IMR-90 (cell line): ENCODE measurements around the gene CDKN3. TPM values are rescaled to one million over a fixed set of nuclear protein-coding genes. Genes with fewer than 3 reads are reported as not detected.

Experiments
- ATAC-seq: fragments of 200-7000 bp; cut with Tn5 transposase; 2 replicates; pipeline ENCODE4 v1.9.1; 2020; ENCODE audit warnings: low read depth, mild to moderate bottlenecking, moderate library complexity
- BruUV-seq: library from RNA; stranded (reverse); fragments of 400-500 nt; replicated peaks from 2 replicates; lab custom pipeline; 2021; lab: Mats Ljungman, UMichigan
- CTCF ChIA-PET: fragments of 300-600 bp; formaldehyde crosslinking; extraction: SDS; loops from one replicate; lab custom pipeline; 2021; ENCODE audit warnings: antibody characterized with exemption; lab: Yijun Ruan, JAX
- POLR2A ChIA-PET: fragments of 300-600 bp; sonication (Branson Sonifier 250); formaldehyde crosslinking; loops from one replicate; lab custom pipeline; 2022; ENCODE audit warnings: antibody characterized with exemption; ENCODE audit not compliant: unreplicated experiment; lab: Charles Lee
- DNase-seq: peaks from one replicate; pipeline ENCODE4 v3.0.0; 2013
- H2AFZ ChIP-seq: replicated peaks from 2 replicates; pipeline ENCODE3; 2013; ENCODE audit warnings: low read length, mild to moderate bottlenecking; ENCODE audit not compliant: poor library complexity
- H2AK5ac ChIP-seq: 2 replicates; pipeline ENCODE4 v1.6.1; 2013; ENCODE audit warnings: low read depth, low read length, inconsistent platforms
- H2AK9ac ChIP-seq: replicated peaks from 2 replicates; pipeline ENCODE3; 2013; ENCODE audit warnings: mild to moderate bottlenecking, low read depth, low read length, moderate library complexity; ENCODE audit not compliant: poor library complexity
- H2BK120ac ChIP-seq: 2 replicates; pipeline ENCODE4 v1.6.1; 2013; ENCODE audit warnings: low read depth, low read length, inconsistent platforms
- H2BK15ac ChIP-seq: 3 replicates; pipeline ENCODE4 v1.6.1; 2013; ENCODE audit warnings: low read depth, low read length, inconsistent platforms
- H2BK20ac ChIP-seq: 2 replicates; pipeline ENCODE4 v1.6.1; 2013; ENCODE audit warnings: low read depth, mild to moderate bottlenecking, inconsistent platforms, low read length, moderate library complexity
- H2BK5ac ChIP-seq: 2 replicates; pipeline ENCODE4 v1.6.1; 2013; ENCODE audit warnings: mild to moderate bottlenecking, low read depth, low read length, inconsistent platforms; ENCODE audit not compliant: poor library complexity, severe bottlenecking
- H3K14ac ChIP-seq: replicated peaks from 2 replicates; pipeline ENCODE4 v1.6.1; 2013; ENCODE audit warnings: low read depth, low read length, inconsistent platforms
- H3K18ac ChIP-seq: 2 replicates; pipeline ENCODE4 v1.6.1; 2013; ENCODE audit warnings: low read depth, low read length, control low read depth
- H3K23ac ChIP-seq: 2 replicates; pipeline ENCODE4 v1.6.1; 2013; ENCODE audit warnings: low read depth, low read length, inconsistent platforms
- H3K27ac ChIP-seq: 2 replicates; pipeline ENCODE4 v1.5.1; 2013; ENCODE audit warnings: mild to moderate bottlenecking, control low read depth, low read length; ENCODE audit not compliant: insufficient read depth
- H3K27me3 ChIP-seq: 2 replicates; pipeline ENCODE4 v1.6.1; 2013; ENCODE audit warnings: low read length; ENCODE audit not compliant: control insufficient read depth, insufficient read depth
- H3K36me3 ChIP-seq: 2 replicates; pipeline ENCODE4 v1.6.1; 2013; ENCODE audit warnings: low read length, mixed read lengths; ENCODE audit not compliant: control insufficient read depth, insufficient read depth
- H3K4ac ChIP-seq: 2 replicates; pipeline ENCODE4 v1.6.1; 2013; ENCODE audit warnings: low read depth, low read length, inconsistent platforms
- H3K4me1 ChIP-seq: 2 replicates; pipeline ENCODE4 v1.6.1; 2013; ENCODE audit warnings: low read length, mixed read lengths; ENCODE audit not compliant: control insufficient read depth, insufficient read depth
- H3K4me2 ChIP-seq: 2 replicates; pipeline ENCODE4 v1.6.1; 2013; ENCODE audit warnings: low read depth, mild to moderate bottlenecking, control low read depth, low read length, moderate library complexity
- H3K4me3 ChIP-seq: 2 replicates; pipeline ENCODE4 v1.5.1; 2013; ENCODE audit warnings: low read depth, mild to moderate bottlenecking, control low read depth, low read length, moderate library complexity; ENCODE audit not compliant: insufficient read depth
- H3K56ac ChIP-seq: 2 replicates; pipeline ENCODE4 v1.6.1; 2013; ENCODE audit warnings: low read length, inconsistent platforms; ENCODE audit not compliant: insufficient read depth; ENCODE audit errors: extremely low read depth
- H3K79me1 ChIP-seq, 2 experiments: 2 replicates each; pipeline ENCODE4 v1.6.1; 2013; ENCODE audit warnings: low read length in 2 of 2, inconsistent platforms in 1 of 2, low read depth in 1 of 2
- H3K9ac ChIP-seq: 2 replicates; pipeline ENCODE4 v1.6.1; 2013; ENCODE audit warnings: low read depth, low read length, control low read depth
- H3K9me1 ChIP-seq: 2 replicates; pipeline ENCODE4 v1.6.1; 2013; ENCODE audit warnings: low read length, inconsistent platforms; ENCODE audit not compliant: insufficient read depth
- H3K9me3 ChIP-seq: 2 replicates; pipeline ENCODE4 v1.6.1; 2013; ENCODE audit warnings: low read length; ENCODE audit not compliant: control insufficient read depth, insufficient read depth
- H4K20me1 ChIP-seq: 2 replicates; pipeline ENCODE4 v1.6.1; 2013; ENCODE audit warnings: low read length, inconsistent platforms; ENCODE audit not compliant: insufficient read depth
- H4K5ac ChIP-seq: 2 replicates; pipeline ENCODE4 v1.6.1; 2013; ENCODE audit warnings: mild to moderate bottlenecking, low read depth, low read length, control low read depth
- H4K8ac ChIP-seq, 2 experiments: 2 replicates each; pipeline ENCODE4 v1.6.1; 2013; ENCODE audit warnings: low read depth in 2 of 2, low read length in 2 of 2, control low read depth in 1 of 2, inconsistent platforms in 1 of 2
- H4K91ac ChIP-seq: 2 replicates; pipeline ENCODE4 v1.6.1; 2013; ENCODE audit warnings: low read depth, low read length, inconsistent platforms; ENCODE audit not compliant: insufficient read depth
- BHLHE40 ChIP-seq: fragments of 150-350 bp; IDR thresholded peaks from 2 replicates; pipeline ENCODE4 v1.6.1; 2016; ENCODE audit warnings: mild to moderate bottlenecking, low read depth, low read length
- CEBPB ChIP-seq: IDR thresholded peaks from 2 replicates; pipeline ENCODE4 v1.6.1; 2012; ENCODE audit warnings: low read depth, low read length, improper control_type of control experiment
- CHD1 ChIP-seq: IDR thresholded peaks from 2 replicates; pipeline ENCODE4 v1.6.1; 2012; ENCODE audit warnings: low read depth, low read length, improper control_type of control experiment
- CTCF ChIP-seq: conservative IDR thresholded peaks from 2 replicates; pipeline ENCODE4 v1.5.1; 2012; ENCODE audit warnings: mild to moderate bottlenecking, low read depth, low read length, improper control_type of control experiment
- FOS ChIP-seq: fragments of 150-350 bp; IDR thresholded peaks from 2 replicates; pipeline ENCODE4 v1.6.1; 2016; ENCODE audit warnings: low read depth, low read length
- MAFK ChIP-seq: IDR thresholded peaks from 2 replicates; pipeline ENCODE4 v1.6.1; 2012; ENCODE audit warnings: low read depth, low read length, improper control_type of control experiment
- MAZ ChIP-seq: IDR thresholded peaks from 2 replicates; pipeline ENCODE4 v1.6.1; 2012; ENCODE audit warnings: low read depth, mild to moderate bottlenecking, low read length, improper control_type of control experiment, moderate library complexity, borderline replicate concordance
- MXI1 ChIP-seq: IDR thresholded peaks from 2 replicates; pipeline ENCODE4 v1.6.1; 2012; ENCODE audit warnings: low read depth, mild to moderate bottlenecking, low read length, moderate library complexity, borderline replicate concordance
- NFE2L2 ChIP-seq: fragments of 150-350 bp; IDR thresholded peaks from 2 replicates; pipeline ENCODE4 v1.6.1; 2016; ENCODE audit warnings: low read depth, mild to moderate bottlenecking, low read length
- POLR2A ChIP-seq: IDR thresholded peaks from 2 replicates; pipeline ENCODE4 v1.6.1; 2012; ENCODE audit warnings: mild to moderate bottlenecking, low read depth, low read length
- RCOR1 ChIP-seq: IDR thresholded peaks from 2 replicates; pipeline ENCODE4 v1.6.1; 2012; ENCODE audit warnings: mild to moderate bottlenecking, low read length, improper control_type of control experiment; ENCODE audit not compliant: insufficient replicate concordance
- RFX5 ChIP-seq: IDR thresholded peaks from 2 replicates; pipeline ENCODE4 v1.8.0; 2012; ENCODE audit warnings: low read depth, mild to moderate bottlenecking, low read length, moderate library complexity
- SMC3 ChIP-seq: fragments of 150-350 bp; IDR thresholded peaks from 2 replicates; pipeline ENCODE4 v1.6.1; 2016; ENCODE audit warnings: low read depth, mild to moderate bottlenecking, antibody characterized with exemption, low read length, moderate library complexity
- USF2 ChIP-seq: fragments of 150-350 bp; IDR thresholded peaks from 2 replicates; pipeline ENCODE4 v1.6.1; 2017; ENCODE audit warnings: mild to moderate bottlenecking, antibody characterized with exemption, low read length, low read depth
- WGBS, 2 experiments: methylation state at CpG; one replicate each; pipeline versions ENCODE4 v1.1.5 to v1.1.7; 2013; ENCODE audit warnings: missing lambda C conversion rate in 2 of 2; ENCODE audit not compliant: insufficient read length in 1 of 2; ENCODE audit errors: extremely low coverage in 2 of 2; 5-methylcytosine and 5-hydroxymethylcytosine counted together
- dilution Hi-C: fragments of 300-500 bp; cut with HindIII; formaldehyde crosslinking; loops from one replicate; pipeline ENCODE4 v1.14.3; 2018; ENCODE audit warnings: low sequenced_read_pairs; ENCODE audit not compliant: unreplicated experiment
- in situ Hi-C: fragments of 300-500 bp; cut with MboI; formaldehyde crosslinking; loops from 3 replicates; pipeline ENCODE4 v1.14.3; 2019; ENCODE audit warnings: low sequenced_read_pairs, inconsistent platforms, mixed read lengths
- intact Hi-C: fragments of 100-400 bp; cut with micrococcal nuclease; formaldehyde crosslinking; loops from 2 replicates; pipeline ENCODE4 v1.10.0; 2022
- polyA plus RNA-seq, 3 experiments: library from polyadenylated mRNA; depleted of rRNA; stranded (reverse); fragments of >200 nt; gene quantifications; 2 replicates each; pipeline ENCODE4 v1.2.3, GENCODE V29; 2012; ENCODE audit warnings: low replicate concordance in 1 of 3
- total RNA-seq: library from RNA; depleted of rRNA; stranded (reverse); fragments of >200 nt; gene quantifications from 2 replicates; pipeline ENCODE4 v1.2.3, GENCODE V29; 2012
- TF ChIP-seq, protein P1 (sequence below): fragments of 150-350 bp; IDR thresholded peaks from 2 replicates; pipeline ENCODE4 v1.6.1; 2016; ENCODE audit warnings: low read depth, mild to moderate bottlenecking, low read length, moderate library complexity, borderline replicate concordance

Gene CDKN3
- total and polyA plus RNA-seq, 2 of the 4 experiments (the other 2 are of a cell fraction) = 38.9 to 48.9 TPM

DNA sequence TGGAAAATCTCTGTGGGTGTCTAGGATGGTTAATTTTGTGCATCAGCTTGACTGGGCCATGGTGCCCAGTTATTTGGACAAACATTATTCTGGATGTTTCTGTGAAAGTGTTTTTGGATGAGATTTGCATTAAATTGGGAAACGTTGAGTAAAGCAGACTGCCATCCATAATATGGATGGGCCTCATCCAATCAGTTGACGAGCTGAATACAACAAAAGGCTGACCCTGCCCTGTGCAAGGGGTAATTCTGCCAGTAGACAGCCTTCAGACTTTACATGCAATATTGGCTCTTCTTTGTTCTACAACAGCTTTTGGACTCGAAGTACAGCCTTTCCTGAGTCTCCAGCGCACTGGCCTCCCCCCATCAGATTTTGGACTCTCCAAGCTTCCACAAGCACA, 1.5 kb upstream of the CDKN3 start:
- H4K91ac ChIP-seq = no peak overlapping the region
- H4K5ac ChIP-seq = no peak overlapping the region
- no peak overlapping the region for H3K27ac ChIP-seq
- intact Hi-C loops = no loop called here
- no peaks in the 10 kb centered on the region for H4K20me1 ChIP-seq
- dilution Hi-C loops = no loop called here
- H2BK5ac ChIP-seq = no peak overlapping the region
- H2AK5ac ChIP-seq = no peak overlapping the region
- H3K4ac ChIP-seq = no peak overlapping the region
- H3K23ac ChIP-seq = no peak overlapping the region
- no peak overlapping the region for H2AK9ac ChIP-seq
- in situ Hi-C loops = no loop called here
- no peak overlapping the region for H3K56ac ChIP-seq
- no peak overlapping the region for H3K18ac ChIP-seq
- no peak overlapping the region for H3K14ac ChIP-seq
- no peak overlapping the region for H2BK120ac ChIP-seq
- no peaks in the 10 kb centered on the region for H3K36me3 ChIP-seq
- peaks cover 2% of the 10 kb centered on the region; the same call in 1 of the 2 replicates for H3K27me3 ChIP-seq
- no peaks in the 10 kb centered on the region for H3K9me3 ChIP-seq
- ATAC-seq (no peak), DNase-seq (no peak)
- ChIA-PET POLR2A (no interaction called here), CTCF (interaction anchor here (0.6 to 0.9 kb wide), 2 partner anchors 25 to 43 kb away, joined by 3 read pairs; no protein-coding TSS in a partner anchor)
- H3K4me1 ChIP-seq = peaks cover 5% of the 10 kb centered on the region; the same call in 1 of the 2 replicates
- no peak overlapping the region for H2BK15ac ChIP-seq
- H3K9ac ChIP-seq = no peak overlapping the region
- 73% methylated on average over 3 of the region's 4 CpGs; no CpG with 5 or more reads in 1 of the 2 experiments for WGBS, 2 experiments
- H3K79me1 ChIP-seq = peaks cover 19 to 28% of the 10 kb centered on the region in 2 experiments
- H3K4me3 ChIP-seq = no peak overlapping the region
- no peak overlapping the region for H2AFZ ChIP-seq
- no peak overlapping the region for H3K4me2 ChIP-seq
- H4K8ac ChIP-seq = no peak overlapping the region
- no peak for TF ChIP-seq SMC3
- TF ChIP-seq MXI1 = no peak
- no peak for TF ChIP-seq MAZ
- no peak for TF ChIP-seq CTCF
- no peak for TF ChIP-seq CHD1
- TF ChIP-seq, protein P1, sequence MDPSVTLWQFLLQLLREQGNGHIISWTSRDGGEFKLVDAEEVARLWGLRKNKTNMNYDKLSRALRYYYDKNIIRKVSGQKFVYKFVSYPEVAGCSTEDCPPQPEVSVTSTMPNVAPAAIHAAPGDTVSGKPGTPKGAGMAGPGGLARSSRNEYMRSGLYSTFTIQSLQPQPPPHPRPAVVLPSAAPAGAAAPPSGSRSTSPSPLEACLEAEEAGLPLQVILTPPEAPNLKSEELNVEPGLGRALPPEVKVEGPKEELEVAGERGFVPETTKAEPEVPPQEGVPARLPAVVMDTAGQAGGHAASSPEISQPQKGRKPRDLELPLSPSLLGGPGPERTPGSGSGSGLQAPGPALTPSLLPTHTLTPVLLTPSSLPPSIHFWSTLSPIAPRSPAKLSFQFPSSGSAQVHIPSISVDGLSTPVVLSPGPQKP = no peak
- no peak for TF ChIP-seq BHLHE40
- TF ChIP-seq MAFK = no peak
- no peak for TF ChIP-seq CEBPB
- no peak for TF ChIP-seq NFE2L2
- TF ChIP-seq USF2 = no peak
- no peak for TF ChIP-seq RFX5
- no peak for TF ChIP-seq FOS
- TF ChIP-seq POLR2A = no peak
- TF ChIP-seq RCOR1 = no peak
- H3K9me1 ChIP-seq = peaks cover 4% of the 10 kb centered on the region; the same call in 1 of the 2 replicates
- BruUV-seq = no TSS peak
- no peak overlapping the region for H2BK20ac ChIP-seq
